GM12878 (cell line): ENCODE data around the gene CEP295NL.

ENCODE experiments used
- CREB1 ChIP-seq: IDR thresholded peaks from 2 replicates; pipeline ENCODE4 v1.6.1; 2012; ENCODE audit warnings: low read depth, mild to moderate bottlenecking, inconsistent platforms
- ZZZ3 ChIP-seq: IDR thresholded peaks from 2 replicates; pipeline ENCODE4 v1.6.1; 2011; ENCODE audit warnings: low read depth; ENCODE audit not compliant: control insufficient read depth, insufficient read length
- TF ChIP-seq, protein P1 (sequence below), 3 experiments: IDR thresholded peaks in 2 of 3; conservative IDR thresholded peaks in 1 of 3; 2 replicates each; pipeline ENCODE4 v1.5.1; 2011; ENCODE audit warnings: low read depth in 3 of 3, low read length in 3 of 3, mild to moderate bottlenecking in 3 of 3, control low read depth in 2 of 3, moderate library complexity in 2 of 3, inconsistent platforms in 1 of 3, mixed read lengths in 1 of 3; ENCODE audit not compliant: control insufficient read depth in 2 of 3, insufficient read depth in 1 of 3; ENCODE audit errors: extremely low read depth in 1 of 3

DNA sequence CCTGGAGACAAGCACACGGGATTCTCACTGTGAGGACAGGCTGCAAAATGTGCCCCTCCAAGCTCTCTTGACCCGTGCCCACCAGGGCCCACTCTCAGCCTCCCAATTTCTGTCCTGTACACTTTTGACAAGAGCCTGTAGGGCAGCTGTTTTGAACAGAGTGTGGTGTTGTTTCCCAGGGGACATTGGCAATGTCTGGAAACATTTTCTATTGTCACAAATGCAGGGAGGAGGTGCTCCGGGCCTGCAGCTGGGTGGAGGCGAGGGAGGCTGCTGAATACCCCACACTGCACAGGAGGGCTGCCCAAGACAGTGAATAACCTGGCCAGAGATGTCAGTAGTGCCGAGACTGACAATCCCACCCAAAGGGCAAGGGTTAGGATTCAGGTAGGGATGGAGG lies 10.5 kb downstream of the CEP295NL start:
- TF ChIP-seq, protein P1, sequence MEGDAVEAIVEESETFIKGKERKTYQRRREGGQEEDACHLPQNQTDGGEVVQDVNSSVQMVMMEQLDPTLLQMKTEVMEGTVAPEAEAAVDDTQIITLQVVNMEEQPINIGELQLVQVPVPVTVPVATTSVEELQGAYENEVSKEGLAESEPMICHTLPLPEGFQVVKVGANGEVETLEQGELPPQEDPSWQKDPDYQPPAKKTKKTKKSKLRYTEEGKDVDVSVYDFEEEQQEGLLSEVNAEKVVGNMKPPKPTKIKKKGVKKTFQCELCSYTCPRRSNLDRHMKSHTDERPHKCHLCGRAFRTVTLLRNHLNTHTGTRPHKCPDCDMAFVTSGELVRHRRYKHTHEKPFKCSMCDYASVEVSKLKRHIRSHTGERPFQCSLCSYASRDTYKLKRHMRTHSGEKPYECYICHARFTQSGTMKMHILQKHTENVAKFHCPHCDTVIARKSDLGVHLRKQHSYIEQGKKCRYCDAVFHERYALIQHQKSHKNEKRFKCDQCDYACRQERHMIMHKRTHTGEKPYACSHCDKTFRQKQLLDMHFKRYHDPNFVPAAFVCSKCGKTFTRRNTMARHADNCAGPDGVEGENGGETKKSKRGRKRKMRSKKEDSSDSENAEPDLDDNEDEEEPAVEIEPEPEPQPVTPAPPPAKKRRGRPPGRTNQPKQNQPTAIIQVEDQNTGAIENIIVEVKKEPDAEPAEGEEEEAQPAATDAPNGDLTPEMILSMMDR (IDR thresholded peaks at IDR 0.05 in 2 of 3, conservative IDR thresholded peaks at IDR 0.05 in 1 of 3; ENCODE audit: control insufficient read depth in 2 of 3, extremely low read depth in 1 of 3, insufficient read depth in 1 of 3, low read depth in 3 of 3, low read length in 3 of 3), result no peak
- TF ChIP-seq CREB1, result no peak
- no peak for TF ChIP-seq ZZZ3
